Measurements from ENCODE around the gene DCDC2C.

The DCDC2C gene

DNA sequence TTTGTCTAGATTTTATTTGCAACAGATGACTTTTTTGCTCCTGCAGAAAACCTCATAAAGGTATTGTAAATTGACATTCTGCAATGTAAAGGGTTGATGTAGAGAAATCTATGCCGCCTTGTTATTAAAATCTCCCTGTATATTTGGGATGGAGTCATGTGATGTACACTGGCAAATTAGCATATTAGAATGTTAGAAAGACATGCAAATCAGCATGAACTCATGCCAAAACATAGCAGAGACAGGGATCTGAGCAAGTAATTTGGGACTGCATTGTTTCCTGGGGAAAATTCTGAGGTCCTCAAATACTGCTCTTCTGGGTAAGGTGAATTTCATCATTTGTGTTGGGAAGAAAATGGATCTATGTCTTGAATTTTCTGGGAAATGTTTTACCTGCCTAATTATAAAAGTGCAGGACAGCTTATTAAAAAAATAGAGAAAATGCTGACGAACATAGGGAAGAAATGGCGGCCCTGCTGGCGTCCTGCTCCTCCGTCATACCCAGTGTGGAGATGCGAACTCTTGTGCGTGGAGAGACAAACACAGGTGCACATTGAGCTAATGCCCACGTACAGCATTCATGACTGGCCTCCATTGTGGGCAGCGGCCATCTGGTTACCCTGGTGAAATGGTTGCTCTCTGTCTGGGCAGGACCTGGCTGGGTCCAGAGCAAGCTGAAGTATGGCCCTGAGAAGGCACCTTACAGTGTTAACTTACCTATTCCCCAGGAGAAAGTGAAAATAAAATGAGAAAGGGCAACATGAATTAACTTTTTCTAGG, 29.1 kb upstream of the DCDC2C start:
- DNase-seq, result no peak

DNA sequence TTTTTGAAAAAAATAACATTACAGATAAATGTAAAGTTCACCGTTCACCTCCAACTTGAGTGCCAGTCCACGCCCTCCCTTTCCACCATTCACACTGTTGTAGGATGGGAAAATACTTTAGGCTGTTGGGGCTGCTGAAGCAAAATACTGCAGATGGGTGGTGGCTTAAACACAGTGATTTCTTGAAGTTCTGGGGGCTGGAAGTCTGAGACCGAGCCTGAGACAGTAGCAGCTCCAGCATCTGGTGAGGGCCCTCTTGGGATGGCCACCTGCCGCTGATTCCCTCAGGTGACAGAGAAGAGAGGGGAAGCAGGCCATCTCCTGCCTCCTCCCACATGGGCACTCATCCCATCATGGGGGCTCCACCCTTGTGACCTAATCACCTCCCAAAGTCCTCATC, 27.7 kb upstream of the DCDC2C start:
- DNase-seq, result no peak

DNA sequence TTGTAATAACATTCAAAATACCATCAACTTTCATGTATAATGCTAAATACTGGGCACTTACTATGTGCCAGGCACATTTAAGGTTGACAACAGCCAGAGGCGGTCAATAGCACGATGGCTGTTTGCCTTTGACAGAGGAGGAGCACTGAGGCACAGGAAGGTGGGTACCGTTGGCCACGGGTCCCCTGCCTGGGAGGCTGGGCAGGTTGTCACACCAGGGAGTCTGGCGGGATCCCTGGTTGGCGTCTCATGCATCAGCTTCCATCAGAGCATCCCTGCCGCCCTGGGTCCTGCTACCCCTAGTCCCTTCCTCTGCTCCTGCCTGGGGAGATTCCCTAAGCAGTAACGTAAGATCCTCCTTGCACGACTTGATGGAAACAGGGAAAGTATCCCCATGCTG, 25.9 kb upstream of the DCDC2C start:
- no peak for DNase-seq

DNA sequence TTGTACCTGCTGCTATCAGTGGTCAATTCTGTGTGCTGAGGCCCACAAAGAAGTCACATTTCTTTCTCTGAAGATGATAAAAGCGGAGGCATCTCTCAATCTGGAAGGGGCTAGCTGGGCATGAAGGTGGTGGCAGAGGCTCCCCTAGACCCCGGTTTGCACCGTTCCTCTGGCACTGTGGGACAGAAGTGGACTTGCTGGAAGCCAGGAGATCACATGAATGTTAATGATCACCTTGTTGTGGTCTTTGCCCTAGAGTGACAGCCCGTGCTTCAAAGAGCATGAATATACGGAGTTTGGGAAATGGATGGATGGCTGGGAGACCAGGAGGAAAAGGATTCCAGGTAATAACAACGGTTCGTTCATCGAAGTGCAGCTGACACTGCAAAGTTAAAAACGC, 25.2 kb upstream of the DCDC2C start:
- no peak for DNase-seq

DNA sequence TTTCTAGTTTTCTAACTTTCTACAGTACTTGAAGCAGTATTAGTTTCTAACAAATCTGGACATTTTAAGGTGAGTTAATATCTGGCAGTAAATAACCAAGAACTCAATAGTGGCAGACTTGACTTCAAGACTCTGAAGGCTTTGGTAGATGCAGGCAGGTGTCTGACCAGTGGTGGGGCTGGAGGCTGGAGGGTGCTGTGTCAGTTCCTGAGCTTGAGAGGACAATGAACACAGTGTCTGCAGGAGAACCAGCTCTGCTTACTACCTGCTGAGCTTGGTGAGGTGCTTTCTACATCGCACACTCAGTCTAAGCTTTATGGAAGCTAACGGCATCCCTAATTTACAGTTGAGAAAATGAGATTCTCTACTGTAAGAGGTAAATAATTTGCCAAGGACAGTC, 24.2 kb upstream of the DCDC2C start:
- no peak for DNase-seq

- DNase-seq, result no peak
Measured at GRCh38 chr2:3679616-3680393, 23.6 kb upstream of the DCDC2C start.

GRCh38 chr2:3680548-3681345, 22.6 kb upstream of the DCDC2C start:
- DNase-seq, result no peak

GRCh38 chr2:3681625-3682024, 21.8 kb upstream of the DCDC2C start:
- DNase-seq, result no peak

DNA sequence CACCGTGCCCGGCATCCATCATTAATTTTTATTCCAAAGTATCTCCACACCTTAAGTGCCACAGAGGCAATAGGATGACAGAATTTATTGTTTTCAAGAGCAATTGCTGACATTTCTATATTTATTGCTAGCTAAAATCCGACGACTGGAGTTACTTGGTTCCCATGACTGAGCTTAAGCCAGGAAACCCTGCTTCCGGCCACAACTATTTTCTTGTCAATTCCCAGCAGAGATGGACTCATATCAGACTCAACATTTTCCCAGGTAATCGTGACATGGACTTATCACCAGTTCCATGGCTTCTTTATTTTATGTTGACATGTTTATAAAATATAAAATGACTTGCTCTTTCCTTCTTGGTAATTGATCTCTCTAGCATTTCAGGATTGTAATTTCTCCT, 20.6 kb upstream of the DCDC2C start:
- DNase-seq, result no peak

GRCh38 chr2:3683748-3684454, 19.5 kb upstream of the DCDC2C start:
- no peak for DNase-seq

DNA sequence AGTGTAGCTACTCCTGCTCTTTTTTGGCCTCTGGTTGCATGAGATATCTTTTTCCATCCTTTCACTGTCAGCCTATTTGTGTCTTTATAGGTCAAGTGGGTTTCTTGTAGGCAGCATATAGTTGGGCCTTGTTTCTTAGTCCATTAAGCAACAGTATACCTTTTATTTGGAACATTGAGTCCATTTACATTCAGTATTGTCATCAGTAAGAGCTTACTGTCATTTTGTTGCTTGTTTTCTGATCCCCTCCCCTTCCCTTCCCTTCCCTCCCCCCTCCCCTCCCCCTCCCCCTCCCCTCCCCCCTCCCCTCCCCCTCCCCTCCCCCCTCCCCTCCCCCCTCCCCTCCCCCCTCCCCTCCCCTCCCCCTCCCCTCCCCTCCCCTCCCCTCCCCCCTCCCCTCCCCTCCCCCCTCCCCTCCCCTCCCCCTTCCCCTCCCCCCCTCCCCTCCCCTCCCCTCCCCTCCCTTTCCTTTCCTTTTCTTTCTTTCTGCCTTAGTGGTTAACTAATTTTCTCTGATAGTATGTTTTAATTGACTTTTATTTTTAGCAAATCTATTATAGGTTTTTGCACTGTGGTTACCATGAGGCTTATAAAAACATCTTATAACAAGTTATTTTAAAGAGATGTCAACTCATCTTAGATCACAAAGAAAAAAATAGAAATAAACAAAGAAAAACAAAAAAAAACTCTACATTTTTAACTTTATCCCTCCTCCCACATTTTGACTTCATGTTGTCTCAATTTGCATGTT, 13.2 kb upstream of the DCDC2C start:
- DNase-seq, result no peak

- DNase-seq, result no peak
Measured at GRCh38 chr2:3692375-3692774, 11.0 kb upstream of the DCDC2C start.

GRCh38 chr2:3696545-3696944, 6.8 kb upstream of the DCDC2C start:
- no peak for DNase-seq

- DNase-seq, result no peak
Measured at GRCh38 chr2:3701071-3701470, 2.3 kb upstream of the DCDC2C start.

GRCh38 chr2:3703757-3704355, 481 bp downstream of the DCDC2C start:
- DNase-seq, result no peak

DNA sequence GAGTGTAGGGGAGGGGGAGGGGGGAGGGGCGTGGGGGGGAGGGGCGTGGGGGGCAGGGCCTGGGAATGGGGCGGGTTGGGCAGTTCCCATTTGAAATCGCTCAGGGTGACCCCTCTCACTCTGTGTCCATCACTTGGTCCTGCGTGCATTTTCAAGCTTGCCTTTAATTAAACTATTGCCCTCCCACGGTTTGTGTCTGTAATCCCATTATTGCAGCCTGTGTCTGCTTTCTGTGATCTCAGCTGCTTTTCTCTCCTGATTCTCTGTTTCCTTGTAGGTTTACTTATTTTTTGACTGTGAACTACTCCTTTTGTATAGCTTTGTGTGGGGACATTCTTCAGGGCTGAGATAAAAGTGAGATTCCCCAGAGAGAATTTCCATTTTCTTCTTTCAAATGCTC, 1.3 kb downstream of the DCDC2C start:
- DNase-seq, result no peak

GRCh38 chr2:3705782-3706181, 2.4 kb downstream of the DCDC2C start:
- DNase-seq, result no peak

DNA sequence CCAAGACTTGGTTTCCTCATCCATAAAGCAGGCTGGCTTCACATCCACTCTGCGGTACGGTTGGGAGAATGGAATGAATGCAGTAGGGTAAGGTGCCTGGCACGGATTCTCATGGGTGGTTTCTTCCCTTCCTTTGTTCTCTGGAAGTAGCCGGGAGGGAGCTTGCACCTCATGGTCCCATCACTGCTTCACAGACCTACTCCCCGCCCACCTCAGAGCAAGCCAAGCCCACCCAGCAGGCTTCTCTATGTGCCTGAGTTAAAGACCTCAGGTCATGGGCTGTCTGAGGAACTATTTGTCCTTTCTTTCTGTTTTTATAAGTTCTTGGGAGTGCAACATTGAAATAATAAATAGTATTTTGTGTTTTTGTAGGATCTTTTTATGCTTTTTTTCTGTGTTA, 3.5 kb downstream of the DCDC2C start:
- DNase-seq, result no peak

DNA sequence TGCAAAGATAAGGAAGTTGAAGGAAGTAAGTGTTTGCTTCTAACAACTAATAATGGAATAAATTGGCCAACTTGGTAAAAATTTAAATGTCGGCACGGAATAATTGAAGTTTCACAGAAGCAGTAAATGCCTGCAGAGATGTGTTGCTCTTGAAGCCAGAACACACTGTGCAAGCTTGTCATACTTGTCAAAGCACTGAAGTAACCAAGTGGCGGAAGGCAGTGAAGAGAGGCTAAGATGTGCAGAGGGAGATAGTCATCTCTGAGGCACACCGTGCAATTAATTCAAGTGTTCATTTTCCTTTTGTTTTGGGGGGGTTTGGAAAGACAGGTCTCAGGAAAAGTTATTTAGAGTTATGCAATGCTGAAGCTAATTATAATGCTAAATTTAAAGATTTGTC, 5.2 kb downstream of the DCDC2C start:
- DNase-seq, result no peak

- no peak for DNase-seq
Measured at GRCh38 chr2:3709225-3709624, 5.8 kb downstream of the DCDC2C start.

GRCh38 chr2:3712424-3712823, 9.0 kb downstream of the DCDC2C start:
- DNase-seq, result no peak

All from cerebellar nuclear complex (tissue), 1 donor.